ENCODE measurements around the gene AKAP13.

The AKAP13 gene

DNA sequence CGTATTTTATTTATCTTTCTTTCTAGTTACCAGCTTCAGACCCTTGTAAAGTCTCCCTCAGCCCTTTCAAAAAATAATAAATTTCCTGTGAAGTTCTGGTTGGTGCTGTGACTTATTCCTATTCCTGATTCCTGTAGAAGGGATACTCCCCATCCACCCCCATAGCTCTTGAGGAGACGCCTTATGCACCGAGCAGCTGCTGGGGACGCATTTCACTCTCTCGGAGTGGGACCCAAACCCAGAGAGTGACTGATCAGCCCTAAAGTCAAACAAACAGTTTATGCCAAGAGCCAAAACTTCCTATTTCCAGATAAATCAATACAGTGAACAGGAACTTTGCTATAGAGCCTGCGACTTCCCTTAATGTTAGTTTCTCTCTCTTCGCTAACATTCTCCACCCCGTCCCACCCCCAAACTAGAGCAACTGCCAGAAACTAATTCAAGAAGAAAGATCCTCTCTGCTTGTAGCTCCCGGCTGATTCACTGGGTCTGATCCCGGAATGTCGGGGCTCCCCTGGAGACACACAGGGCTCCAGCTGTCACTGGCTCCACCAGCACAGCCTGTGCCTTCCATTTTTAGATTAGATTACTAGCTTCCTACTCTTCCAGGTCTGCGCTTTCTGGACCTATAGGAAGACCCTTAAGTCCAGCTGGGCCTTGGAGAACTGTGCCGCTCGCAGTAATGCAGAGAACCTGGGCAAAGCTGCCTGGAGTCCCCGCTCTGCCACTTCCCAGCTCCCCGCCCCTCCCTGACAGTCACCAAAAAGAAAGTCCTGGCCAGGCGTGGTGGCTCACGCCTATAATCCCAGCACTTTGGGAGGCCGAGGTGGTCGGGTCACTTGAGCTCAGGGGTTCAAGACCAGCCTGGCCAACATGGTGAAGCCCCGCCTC lies 369.1 kb downstream of the AKAP13 start:
- no peak for DNase-seq

DNA sequence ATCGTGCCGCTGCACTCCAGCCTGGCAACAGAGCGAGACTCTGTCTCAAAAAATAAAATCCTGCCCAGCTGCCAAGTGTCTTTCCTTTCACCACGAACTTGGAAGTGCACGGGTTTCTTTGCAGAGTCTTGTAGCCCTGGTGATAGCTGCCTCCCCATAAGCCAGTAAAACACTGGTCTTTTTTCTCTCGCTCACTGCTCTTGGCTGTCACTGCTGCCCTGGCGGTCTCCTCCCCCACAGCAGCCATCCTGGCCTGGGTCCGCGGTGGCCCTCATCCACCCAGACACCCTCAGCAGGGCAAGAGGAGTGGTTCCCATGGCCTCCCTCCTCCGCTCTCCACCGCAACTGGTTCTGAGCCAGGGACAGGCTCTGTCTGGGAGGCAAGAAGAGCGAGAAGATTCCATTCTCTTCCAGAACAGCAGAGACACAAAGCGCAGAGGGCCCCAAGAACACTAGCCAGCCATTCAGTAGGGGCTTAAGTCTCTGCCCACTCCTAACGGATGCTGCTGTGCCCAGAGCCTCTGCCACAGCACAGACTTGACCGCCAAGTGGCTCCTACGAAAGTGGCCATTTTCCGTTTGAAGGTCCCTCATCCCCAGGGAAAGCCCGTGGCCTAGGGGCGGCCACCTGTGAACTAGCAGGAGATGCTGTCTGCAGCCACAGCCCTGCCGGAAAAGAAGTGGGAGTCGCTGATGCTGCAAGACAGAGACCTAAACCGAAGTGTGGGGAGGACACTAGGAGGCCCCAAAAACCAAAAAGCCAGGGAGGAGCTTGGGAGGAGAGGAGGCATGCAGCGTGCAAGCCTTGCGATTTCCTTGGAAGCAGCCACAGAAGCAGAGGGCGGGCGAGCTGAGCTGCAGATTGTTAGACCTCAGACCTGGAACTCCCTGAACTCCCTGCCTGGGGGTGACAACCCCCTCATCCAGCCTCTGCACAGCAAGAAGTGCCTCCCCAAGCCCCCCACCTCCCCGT lies 370.2 kb downstream of the AKAP13 start:
- DNase-seq: no peak

DNA sequence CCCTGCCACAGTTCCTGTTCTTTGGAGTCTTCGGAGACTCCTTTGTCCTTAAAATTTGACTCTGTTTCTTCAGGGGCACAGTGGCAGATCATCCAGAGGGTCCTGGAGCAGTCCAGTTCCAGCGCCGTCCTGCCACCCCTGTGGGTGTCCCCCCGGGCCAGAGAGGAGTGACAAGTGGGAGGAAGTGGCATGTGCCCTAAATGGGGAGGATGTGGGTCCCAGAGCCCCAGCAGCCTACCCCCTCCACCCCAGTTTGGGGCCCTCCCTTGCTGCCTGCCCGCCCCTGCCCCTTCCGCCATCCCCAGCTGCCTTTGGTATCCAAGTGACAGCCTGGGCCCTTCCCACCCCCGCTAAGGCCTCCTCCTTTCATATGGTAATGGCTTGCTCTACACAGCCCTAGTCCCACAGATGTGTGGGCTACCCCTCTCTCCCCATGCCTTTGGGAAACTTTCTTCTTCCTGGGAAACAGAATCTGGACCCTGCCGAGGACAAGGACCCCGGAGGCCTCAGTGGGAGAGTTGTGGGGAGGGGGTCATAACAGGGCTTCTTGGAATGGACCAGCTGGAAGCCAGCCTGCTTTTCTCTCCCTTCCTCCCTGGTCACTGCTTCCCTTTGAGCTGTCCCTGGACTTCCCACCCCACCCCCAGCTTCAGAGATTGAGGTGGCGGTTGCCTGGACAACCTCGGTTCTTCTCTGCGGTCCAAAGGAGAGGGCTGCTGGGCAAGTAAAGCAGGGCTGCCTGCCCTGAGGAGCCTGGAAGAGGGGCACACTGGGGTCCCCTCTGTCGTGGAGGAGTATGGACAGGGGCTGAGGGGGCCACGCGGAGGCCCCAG lies 371.1 kb downstream of the AKAP13 start:
- no peak for DNase-seq

DNA sequence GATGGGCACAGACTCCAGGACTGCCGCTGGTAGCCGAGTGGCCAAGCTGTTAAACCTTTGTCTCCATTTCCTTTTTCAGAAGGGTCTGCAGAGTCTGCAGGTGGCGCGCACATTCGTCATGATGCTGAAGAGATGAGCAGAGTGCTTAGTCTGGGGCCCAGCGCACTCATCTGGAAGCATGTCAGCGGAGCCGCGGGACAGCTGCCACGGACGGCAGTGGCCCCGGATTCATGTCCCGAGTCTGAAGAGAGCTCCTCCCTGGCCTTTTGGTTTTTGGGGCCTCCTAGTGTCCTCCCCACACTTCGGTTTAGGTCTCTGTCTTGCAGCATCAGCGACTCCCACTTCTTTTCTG lies 371.7 kb downstream of the AKAP13 start:
- no peak for DNase-seq

DNA sequence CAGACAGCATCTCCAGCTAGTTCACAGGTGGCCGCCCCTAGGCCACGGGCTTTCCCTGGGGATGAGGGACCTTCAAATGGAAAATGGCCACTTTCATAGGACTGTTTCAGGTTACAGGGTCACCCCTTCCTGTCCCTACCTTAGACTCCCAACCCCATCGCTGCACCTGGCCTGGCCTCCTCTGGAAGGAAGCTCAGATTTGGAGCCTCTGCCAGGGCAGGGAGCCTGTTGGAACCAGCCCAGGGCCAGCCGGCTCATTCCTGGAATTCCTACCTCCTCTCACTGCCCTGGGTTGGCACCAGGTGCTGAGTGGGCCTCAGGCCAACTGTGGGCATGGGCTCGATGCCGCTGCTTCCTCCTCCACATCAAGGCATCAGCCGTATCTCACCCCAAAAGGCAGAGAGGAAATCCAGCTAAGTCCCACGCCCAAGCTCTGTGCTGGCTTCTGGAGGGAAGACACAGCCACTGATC lies 372.1 kb downstream of the AKAP13 start:
- DNase-seq: no peak

DNA sequence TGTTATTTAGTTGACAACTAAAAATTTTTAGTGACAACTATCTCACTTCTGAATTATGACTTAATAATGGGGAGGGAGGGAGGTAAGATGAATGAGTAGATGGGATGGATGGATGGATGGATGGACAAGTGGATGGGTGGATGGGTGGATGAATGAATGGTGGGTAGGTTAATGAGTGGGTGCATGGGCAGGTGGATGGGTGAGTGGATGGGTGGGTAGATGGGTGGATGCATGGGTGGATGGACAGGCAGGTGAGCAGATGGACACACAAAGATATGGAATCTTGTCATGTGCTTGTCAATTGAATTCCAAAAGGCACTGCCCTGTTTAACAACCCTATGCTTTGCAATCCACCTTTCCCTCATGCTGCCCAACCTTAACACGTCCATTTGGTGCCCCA lies 372.9 kb downstream of the AKAP13 start:
- no peak for DNase-seq

DNA sequence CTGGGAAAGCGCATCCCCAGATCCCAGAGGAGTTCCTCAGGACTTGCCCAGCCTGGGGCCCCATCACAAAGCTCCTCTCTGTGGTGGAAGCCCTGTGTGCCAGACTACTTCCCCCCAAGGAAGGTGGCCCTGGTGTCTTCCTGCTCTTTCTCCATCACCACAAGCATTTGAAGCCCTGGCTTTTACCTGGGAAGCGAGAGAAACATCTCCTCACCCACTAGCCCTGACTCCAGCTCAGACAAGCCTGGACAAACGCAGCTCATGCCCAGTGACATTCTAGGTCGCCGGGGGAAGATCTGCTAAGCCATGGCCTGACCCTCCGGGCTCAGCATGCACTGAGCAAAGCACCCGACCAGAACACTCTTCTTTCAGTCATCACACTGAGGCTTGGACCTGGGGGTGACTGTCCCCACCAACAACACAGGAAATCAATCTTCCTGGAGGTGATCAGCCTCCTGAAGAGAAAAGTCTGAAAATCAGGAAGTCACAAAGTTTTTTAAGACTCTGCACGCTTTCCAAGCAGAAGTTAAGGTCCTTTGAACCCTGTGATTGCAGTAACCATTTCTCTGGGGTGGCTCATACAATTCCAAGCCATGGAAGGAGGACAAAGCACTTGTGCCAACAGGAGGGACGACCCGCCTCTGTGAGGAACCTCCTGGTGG lies 373.5 kb downstream of the AKAP13 start:
- DNase-seq: no peak

DNA sequence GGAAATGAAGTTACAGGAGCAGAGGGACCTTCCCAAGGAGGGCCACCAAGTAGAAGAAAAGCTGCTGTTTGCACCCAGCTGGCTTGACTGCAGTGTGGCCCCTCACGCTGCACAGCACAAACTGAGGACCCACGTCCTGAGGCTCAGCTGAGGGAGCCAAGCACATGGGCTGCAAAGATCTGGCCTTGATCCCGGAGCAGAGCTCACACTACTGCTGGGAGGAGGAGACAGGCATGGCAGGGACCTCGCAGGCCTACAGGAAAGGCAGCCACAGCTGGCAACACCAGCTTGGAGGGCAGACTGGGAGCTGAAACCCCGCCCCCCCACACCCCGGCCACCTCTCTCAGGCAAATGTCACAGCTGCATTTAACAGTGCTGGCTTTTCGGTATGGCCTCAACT lies 374.6 kb downstream of the AKAP13 start:
- DNase-seq: no peak

DNA sequence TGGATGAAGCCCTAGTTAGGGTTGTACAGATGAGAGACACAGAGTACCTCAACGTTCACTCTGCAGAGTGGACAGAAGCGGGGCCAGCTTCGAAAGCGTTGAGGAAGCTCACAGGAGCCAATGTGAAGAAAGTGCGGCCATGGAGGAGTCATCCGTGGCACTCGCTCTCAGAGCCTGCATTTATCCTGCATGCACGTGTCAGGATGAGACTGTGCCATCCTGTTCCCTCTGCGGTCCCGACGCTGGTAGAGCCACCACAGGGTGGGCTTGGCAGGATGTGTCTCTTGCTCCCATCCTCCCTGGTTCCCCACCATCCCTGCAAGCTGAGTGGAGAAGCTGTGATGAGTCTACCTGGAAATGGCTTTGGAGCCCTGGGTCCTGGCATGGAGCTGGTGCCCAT lies 375.1 kb downstream of the AKAP13 start:
- DNase-seq: no peak

DNA sequence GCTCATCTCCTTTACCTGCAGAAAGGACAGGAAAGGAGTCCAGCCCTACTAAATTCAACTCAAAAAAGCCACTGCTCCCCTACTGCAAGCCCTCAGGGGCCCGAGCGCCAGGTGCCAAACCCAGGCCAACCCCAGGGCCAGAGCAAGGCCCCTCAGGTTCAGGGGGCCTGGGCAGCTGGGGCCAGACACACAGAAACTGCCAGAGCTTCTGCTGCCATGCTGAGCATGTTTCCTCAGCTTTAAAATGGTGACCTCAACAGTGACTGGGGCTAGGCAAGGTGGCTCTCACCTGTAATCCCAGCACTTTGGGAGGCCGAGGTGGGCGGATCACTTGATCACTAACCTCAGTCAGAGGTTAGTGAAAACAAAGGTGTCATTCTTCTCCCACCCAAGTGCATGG lies 375.5 kb downstream of the AKAP13 start:
- DNase-seq: no peak

DNA sequence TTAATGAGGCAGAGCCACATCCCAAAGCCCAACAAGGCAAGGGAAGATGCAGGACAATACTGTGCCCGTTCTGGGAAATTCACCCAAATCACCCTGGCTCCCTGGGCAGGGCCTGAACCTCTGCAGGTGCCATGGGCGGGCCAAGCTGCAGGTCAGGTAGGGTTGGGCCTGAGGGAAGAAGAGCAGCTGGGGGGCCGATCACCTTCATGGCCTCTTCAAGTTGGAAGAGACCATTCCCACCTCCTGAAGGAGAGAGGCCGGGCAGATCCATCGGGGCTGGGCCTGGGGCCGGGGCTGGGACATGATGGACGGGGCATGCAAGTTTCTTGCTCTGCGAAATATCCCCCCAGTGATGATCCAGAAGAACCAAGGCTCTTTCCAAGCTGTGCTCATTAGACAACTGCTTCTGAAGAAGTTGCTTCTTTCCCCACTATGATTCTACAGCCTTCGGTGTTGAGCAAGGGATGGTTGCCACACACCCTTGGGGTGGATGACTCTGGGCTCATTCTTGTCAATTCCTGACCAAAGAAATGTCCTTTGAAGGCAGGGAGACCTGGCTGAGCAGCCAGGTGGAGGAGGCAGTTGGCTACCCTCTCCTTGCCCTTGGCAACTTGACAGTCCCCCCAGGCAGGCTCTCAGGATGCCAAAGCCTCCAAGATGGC lies 376.1 kb downstream of the AKAP13 start:
- DNase-seq: no peak

DNA sequence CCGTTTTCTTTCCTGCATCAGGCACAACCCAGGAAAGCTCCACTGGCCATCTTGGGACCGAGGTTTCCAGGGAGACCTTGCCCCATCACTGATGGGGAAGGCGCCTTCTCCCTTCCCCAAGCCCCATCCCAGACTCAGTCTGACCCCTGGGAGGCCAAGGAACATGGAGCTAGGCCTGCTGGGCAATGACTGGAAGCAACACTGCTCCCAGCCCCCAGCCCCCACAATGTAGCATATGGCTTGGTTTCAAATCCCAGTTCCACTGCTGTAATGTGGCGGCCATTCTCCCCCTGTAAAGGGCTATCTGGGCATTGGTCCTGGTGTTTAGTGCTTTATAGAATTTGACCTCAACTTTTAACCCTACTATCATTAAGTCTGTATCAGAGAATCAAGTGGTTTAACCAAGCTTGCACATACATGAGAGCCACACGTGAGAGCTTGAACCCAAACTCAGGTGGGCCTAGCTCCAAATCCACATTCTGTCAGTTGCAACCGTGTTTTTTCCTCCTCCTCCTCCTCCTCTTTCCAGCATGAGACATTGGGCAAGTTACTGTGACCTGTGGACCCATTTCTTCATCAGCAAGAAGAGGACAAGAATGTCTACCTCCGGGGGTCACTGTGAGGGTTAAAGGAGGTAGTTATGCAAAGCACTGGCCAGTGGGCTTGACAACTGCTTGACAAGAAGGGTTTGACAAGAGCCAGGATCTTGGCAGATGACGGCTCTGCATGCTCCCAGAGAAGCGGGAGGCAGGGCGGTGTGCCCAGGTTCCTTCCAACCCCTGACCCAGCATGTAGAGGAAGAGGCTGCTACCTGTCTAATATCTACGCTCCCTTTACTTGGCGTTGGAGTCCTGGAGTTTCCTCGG lies 376.9 kb downstream of the AKAP13 start:
- no peak for DNase-seq

DNA sequence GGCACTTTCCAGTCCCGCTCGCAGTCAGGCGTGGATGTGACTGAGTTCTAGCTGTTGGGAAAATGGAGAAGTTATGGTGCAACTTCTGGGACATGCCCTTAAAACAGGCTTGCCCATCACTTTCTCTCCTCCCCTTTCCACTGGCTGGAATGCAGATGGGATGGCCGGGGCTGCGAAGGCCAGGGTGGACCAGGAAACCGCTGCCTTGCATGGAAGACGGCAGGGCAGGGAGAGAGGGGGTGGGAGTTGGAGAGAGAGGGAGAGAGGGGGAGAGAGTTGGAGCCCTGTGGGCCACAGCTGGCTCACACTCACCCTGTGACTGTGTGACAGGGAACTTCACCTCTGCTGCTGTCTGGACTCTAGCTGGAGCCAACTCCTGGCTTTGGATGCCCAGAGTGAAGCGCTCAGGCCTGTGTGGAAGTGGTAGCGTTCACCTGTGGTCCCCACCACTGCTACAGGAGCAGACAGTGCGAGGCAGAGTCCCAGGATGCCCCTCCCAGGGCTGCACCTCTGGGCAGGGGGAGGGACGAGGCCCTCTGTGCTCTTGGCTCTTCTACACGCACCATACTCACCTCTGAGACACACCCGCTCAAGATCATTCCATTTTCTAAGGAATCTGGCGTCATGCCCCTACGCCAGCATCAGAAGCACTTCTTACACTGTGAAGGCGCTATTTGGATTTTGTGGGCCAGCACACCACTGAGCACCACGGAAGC lies 377.7 kb downstream of the AKAP13 start:
- DNase-seq: no peak

DNA sequence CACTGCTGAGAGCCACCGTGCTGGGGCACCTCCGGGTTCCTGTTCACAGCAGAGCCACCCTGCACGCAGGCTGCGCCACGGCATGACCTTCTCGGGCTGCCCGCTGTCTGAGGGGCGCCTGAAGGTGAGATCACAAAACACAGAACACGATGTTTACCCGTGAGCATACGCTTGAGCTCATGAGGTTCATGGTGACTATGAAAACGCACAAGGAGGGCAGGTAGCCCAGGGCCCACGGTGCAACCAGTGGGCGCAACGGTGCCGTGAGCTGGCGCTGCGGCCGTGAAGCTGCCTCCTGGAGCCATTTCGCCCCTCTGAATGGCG lies 378.2 kb downstream of the AKAP13 start:
- DNase-seq: no peak

DNA sequence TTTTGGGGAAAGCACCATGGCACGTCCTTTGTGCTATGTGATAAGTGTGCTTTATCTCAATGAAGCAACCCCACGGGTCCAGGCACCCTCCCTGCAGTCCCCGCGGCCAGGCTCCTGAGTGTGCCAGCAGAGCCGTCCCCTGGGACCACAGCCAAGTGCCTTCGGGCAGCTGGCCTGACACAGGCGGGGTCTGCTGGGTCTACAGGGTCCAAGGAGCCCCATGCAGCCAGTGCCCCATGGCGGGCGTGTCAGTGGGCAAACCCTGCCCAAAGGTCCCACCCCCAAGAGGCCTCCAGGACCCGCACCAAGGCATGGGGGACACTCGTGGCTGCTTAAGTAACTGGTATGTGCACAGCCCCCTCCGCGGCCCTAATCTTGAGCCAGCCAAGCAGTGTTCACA lies 379.0 kb downstream of the AKAP13 start:
- no peak for DNase-seq

DNA sequence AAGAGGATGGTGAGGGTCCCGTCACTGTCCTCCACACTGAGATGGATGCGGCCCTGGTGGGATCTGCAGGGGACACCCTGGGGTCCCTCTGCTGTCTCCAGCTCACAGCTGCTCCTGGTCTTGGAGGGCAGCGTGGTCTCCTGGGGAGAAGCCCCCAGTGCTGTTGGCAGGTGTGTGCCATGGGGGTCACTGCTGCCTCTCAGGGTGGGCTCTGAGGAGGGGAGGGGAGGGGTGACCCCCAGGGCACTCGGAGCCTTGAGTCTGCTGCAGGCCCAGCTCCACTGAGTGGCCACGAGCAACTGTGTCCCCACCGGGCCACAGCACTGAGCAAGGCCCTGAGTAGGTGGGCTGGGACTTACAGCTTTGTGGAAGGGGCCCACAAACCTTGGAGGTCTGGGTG lies 379.6 kb downstream of the AKAP13 start:
- no peak for DNase-seq

DNA sequence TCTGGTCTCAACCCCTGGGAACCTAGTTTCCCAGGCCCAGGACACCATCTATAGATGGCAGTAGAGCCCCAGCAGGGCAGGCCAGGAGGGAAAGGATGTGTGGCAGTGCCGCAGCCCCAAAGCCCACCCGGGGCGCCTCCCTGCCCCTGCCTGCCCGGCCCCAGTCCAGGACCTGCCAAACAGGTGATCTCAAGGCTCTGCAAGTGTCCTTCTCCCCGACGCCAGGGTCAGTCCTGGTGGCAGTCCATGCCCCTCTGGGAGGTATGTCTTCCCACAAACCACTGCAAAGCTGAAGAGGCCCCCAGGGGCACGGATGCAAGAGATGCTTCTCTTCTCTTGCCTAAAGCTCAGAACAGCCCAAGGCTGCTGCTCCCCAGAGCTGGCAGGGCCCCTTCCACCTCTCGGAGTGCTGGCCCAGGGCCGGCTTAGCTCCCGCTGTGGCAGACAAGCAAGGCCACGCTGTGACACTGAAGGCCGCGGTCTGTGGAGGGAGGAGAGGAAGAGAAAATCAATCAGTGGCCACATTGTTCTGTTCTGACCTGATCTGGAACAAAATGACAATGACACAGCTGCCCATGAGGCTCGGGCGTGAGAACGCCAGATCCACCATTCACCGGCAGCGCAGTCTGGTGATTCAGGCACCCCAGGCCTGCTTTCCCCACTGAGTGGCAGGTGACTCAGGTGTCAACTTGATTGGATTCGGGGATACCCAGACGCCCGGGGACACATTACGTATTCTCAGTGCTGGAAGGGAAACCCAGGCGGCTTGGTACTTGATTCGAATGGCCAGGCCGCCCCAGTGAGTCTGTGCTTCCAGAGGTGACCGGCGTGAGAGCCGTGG lies 380.3 kb downstream of the AKAP13 start:
- DNase-seq: no peak

DNA sequence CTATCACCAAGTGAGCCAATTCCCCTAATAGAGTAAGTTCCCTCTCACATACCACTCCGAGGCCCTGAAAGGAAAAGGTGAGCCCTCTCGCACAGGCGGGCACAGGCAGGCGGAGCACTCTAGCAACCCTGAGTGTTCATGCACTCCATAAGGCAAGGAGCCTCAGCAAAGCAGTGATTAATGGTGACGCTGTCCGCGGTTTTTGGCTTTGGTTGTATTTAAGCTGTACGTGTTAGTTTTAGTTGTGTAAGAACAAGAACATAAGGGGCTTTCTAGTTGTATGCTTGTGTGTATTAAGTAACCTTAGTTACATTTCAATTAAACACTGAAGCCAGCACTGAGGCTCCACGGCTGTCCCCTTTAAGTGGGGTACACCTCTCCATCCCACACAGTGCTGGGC lies 381.2 kb downstream of the AKAP13 start:
- no peak for DNase-seq

DNA sequence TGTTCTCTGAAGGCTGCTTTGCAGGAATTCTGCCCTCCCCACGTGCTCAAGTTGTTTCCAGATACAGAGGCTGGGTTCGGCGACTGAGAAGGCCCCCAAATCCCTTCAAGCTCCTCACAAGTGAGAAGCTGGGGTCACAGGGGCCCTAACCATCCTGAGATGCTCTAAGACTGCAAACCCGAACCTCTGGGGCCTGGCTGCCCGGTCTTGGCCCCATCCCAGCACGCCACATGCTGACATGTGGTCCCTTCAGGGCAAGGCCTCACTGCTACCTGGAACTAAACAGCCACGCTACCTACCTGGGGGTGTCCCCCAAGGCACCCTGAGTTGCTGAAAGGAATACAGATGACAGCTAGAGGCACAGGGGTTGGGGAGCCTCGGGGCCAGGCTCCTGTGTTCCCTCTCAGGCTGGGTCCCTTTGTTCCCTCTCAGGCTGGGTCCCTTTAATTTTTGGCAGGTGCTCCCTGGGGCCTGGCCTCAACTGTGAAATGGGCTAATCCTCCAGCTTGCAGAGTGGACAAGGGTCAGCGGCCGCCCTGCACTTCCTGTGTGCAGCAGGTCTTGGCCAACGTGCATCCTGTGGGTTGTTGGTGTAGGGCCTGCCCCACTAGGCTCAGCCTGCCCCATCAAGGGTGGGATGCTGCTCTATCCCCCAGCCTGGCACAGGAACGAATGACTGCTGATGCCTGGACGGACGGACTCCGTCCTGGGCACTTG lies 381.8 kb downstream of the AKAP13 start:
- DNase-seq: no peak

Data from NCI-H1930 (cell line).